GM18505 (cell line): ENCODE results near the gene PRKD2.

ENCODE experiments used
- ATAC-seq: cut with Tn5 transposase; IDR thresholded peaks from one replicate; pipeline ENCODE4 v1.9.1; 2021; ENCODE audit not compliant: unreplicated experiment
- POLR2A ChIP-seq: IDR thresholded peaks from 4 replicates; pipeline ENCODE4 v1.6.1; 2011; ENCODE audit warnings: borderline replicate concordance; ENCODE audit not compliant: insufficient read depth, insufficient read length; ENCODE audit errors: extremely low read depth

The PRKD2 gene

DNA sequence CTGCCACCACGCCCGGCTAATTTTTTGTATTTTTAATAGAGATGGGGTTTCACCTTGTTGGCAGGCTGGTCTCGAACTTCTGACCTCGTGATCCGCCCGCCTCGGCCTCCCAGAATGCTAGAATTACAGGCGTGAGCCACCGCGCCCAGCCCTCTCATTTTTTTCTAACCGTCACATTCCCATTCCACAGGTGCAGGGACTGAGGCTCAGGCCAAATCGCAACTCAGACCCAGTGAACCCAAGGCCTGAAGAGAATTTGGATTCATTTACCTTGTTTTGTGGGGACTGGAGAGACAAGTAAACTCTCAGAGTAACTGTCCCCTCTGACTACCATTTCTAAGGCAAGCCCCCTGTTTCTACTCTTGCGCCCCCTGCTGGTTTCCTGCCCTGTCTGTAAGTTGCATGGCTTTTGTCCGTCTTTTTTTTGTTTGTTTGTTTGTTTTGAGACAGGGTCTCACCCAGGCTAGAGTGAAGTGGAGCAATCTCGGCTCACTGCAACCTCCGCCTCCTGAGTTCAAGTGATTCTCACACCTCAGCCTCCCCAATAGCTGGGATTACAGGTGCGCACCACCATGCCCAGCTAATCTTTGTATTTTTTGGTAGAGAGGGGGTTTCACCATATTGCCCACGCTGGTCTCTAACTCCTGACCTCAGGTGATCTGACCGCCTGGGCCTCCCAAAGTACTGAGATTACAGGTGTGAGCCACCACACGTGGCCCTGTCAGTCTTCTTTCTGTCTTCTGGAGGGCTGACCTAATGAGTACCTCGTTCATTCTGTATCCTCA, 31.6 kb upstream of the PRKD2 start:
- no peak for TF ChIP-seq POLR2A
- no peak for ATAC-seq

DNA sequence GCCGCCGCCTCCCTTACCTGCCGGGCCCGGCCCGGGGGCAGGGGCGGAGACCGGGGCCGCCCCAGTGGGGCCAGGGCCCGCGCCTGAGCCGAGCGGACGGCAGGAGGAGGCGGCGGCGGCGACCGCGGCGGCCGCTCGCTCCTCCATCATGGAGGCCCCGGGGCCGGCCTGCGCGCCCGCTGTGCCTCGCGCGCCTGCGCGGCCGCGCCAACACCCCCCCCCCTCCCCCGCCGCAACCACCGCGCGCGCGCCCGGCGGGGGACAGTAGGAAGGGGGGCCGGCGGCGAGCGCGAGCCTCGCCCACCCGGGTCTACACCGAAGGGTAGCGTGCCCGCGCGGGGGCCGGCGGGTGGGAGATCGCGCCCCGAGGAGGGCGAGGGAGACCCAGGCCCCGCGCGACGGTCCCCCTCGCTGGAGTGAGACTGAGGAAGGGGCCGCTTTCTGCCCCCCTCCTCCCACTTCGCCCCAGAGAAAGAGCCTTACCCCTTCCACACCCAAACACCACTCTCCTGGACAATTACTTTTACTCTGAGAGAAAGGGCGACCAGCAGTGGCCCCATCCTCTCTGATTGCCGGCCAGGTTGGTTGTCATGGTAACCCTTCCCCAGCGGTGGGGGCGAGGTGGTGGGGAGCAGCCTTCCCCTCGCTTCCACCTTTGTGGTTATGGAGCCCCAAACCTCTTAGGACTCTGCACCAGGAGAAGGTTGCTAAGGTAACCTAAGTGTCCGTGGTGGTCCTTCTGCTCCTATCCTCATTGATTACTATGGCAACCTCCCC, 29.6 kb upstream of the PRKD2 start, which contains the start of gene STRN4:
Gene STRN4 (minus strand): TSS at position 170 of the 777 bp plus-strand sequence. CDS start 20 bp downstream, at position 150.
- ATAC-seq = no peak
- peak; percentile 56 for TF ChIP-seq POLR2A

DNA sequence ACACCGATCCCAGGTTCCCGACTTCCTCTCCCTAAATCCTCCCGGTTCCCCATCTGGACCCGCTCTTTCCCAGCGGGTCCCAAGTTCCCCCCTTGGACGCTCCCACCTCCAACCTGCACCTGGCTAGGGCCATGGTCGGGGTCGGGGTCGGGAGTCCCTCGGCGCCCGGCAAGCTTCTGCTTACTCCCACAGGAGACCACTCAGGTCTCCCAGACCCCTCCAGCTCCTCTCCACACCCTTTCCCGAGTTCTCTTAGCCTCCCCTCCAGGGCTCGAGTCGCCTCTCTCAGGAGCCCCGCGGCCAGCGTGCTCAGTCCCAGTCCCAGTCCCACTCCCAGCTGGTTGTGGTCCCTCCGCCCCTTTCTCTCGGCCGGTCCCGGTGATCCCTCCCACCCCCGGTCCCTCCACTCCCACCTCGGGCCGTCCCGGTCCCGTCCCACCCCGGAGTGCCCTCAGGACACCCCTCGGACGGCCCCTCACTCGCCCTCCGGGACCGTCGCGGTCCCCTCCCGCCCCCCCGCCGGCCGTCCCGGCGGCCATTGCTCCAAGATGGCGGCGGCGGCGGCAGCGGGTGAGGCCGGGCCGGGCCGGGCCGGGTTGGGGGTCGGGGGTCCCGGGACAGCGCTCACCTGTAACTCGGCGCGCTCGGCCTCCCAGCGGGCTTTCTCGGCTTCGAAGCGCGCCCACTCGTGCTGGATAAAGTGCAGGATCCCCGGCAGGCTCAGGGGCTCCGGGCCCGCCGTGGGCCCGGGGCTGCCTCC, 28.8 kb upstream of the PRKD2 start, which contains the start of gene FKRP:
Gene FKRP (plus strand): TSS at position 537 of the 760 bp plus-strand sequence. CDS start 9,394 bp downstream, outside the sequence.
- TF ChIP-seq POLR2A = no peak
- no peak for ATAC-seq

DNA sequence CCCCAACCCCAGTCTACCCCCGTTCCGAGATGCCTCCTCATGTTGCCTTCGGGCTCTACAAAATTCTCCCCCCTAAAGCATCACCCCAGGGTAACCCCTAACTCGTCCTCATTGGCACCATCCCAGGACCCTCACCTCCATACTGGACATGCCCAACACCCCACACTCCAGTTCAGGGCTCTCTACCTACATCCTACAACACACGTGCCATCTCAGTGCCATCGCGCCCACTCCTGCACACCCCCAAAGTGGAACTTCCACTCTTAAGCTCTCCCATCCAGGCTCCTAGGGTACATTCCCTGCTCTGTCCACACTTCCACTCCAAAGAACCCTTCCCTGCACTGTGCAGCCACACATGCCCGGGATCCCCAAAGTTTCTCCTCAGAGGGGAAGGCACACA, 28.1 kb upstream of the PRKD2 start:
- ATAC-seq = no peak

DNA sequence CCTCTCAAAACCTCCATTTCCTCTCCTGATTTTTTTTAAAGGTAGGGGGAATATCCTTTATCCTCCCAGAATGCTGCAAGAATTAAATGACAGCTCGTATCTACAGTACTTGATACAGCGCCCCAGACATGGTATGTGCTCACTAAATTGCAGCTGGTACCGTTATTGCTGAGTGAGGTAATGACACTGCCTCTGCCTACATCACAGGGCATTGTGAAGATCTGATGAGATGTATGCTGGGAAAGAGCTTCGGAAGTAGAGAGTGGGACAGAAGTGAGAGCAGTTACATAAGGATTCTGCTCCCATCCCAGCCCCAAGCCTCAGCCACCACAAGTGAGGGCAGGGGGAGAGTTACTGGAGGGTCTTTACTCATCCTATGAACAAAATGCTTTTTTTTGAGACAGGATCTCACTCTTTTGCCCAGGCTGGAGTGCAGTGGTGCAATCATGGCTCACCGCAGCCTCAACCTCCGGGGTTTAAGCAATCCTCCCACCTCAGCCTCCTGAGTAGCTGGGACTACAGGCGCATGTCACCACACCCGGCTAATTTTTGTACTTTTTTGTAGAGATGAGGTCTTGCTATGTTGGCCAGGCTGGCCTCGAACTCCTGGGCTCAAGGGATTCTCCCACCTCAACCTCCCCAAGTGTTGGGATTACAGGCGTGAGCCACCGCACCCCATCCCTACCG, 27.2 kb upstream of the PRKD2 start:
- ATAC-seq = no peak
- TF ChIP-seq POLR2A = no peak

More for the DNA sequence above, 28.1 kb upstream of the PRKD2 start:
- no peak for TF ChIP-seq POLR2A

DNA sequence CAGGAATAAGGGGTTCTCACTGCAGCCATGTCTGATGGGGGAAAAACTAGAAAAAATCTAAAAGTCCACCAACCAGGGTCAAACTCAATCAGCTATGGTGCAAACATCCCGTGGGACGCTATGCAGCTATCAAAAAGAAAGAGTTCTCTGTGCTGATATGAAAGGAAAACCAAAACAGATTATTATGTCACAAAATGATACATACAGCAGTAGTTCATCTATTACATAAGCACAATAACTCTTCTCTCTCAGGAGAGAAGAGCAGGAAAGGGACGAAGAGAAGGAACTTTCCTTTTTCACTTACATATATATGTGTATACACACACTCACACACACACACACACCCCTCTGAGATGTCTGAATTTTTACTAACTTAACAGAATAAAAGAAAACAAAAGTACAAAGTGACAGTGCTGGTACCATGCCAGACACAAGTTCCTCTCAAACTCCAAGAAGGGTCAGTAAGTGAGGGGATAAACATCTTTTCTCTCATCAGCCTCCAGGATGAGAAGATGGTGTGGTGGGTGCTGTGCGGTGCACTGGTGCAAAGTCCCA, 26.1 kb upstream of the PRKD2 start:
- ATAC-seq = no peak
- no peak for TF ChIP-seq POLR2A

DNA sequence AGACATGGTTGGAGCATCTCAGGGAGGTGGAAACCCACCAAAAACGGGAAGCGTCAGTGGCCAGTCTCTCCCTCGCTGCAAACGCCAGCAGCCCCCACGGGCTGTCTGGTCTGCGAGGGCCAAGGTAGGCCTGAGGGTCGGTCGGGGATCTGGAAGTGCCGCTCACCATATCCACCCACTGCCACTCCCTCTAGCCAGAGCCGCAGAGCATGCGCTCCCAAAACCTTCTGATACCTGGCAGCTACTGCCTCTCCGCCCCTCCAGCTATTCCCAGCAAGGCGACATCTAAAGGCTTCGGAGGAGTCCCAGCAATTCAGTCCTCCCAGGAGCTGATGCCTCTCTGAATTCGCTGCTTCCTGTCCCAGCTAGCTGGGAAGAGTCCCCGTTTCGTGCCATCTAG, 24.5 kb upstream of the PRKD2 start:
- no peak for TF ChIP-seq POLR2A
- no peak for ATAC-seq

DNA sequence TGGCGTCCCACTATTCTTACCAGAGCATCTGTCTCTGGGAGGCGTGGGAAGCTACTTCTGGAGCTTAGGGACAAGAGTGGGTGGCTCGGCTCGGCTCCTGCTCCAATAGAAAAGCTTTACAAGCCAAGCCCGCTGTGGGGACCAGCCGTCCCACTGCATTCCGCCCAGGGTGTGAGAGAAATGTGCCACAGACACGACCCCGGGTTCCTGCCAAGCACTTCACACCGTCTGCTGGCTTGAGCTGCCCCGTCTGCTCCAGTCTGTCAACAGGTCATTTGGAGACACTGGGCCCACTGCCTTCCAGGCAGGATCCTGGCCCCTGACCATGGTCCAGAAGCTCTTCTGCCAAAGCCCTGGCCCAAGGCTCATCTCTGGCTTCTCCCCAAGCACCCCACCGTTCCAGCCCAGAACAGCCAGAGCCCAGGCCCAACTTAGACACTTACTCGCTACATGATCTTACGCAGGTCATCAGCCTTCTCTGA, 22.4 kb upstream of the PRKD2 start:
- ATAC-seq = no peak
- no peak for TF ChIP-seq POLR2A

DNA sequence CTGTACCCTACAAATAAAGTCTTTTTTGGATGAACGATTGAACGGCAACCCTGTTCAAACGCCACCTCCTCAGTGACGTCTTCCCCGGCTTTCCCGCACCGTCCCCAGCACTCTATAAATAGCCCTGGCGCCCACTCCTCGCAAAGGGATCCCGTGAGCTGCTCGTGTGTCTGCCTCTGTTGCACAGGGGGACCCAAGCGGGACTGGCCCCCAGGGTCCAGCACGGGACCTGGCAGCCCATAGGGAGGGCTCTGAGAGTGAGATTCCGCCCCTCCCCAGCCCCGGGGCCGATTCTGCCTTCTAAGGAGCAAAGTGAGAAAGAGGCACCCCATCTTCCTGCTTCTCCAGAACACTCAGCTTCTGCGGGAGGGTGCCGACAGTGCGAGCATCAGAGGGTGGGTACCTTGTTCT, 20.9 kb upstream of the PRKD2 start:
- no peak for ATAC-seq
- no peak for TF ChIP-seq POLR2A

DNA sequence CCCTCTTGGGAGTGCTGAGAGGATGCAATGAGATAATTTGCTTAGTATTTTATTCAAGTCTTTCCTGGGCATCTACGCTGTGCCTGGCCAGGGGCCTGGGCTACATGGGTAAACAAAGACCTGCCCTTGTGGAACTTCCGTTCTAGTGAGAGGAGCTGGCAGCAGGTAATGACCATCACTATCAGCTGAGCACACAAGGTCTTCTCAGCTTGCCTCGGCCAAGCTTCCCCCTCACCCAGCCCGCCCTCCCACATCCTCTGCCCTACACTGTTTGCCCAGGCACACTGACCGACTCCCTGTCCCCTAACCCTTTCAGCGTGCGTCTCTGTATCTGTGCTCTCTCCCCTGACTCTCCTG, 20.4 kb upstream of the PRKD2 start:
- ATAC-seq = no peak
- TF ChIP-seq POLR2A = no peak

DNA sequence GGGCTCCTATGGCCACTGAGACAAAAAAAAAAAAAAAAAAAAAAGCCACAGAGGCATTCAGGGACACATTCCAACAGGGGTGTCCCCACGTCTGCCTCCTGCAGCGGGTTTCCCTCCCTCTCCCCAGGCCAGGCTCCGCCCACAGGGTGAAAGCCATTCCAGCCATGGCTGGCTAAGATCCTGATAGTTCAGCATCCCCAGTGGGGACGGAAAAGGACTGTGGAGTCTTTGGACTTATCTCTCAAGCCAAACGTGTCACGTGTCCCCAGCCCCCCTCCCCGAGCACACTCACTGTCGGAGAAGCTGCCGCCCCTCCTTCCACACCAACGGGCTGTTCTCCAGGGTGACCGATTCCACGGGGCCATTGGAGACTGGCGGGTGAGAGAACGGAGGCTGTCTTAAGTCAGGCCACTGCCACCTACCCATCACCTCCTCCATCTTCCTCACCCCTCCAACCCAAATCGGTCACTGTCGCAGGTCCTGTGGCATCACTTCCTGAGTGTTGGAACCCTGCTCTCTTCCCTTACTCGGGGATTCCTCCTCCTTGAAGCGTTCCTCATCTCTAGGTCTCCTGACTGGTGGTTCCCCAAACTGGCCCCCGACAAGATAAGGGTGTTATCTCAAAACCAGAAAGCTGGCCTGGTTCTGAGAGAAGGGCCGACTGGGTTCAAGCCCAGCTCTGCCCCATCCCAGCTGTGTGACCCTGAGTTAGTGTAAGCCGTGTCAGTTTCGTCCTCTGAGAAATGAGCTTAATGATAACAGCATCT, 19.8 kb upstream of the PRKD2 start:
- ATAC-seq = no peak
- TF ChIP-seq POLR2A = no peak
